ENCODE data around the gene DBX1. TPM values are rescaled to one million over a fixed set of nuclear protein-coding genes. Genes with fewer than 3 reads are reported as not detected.

Gene DBX1
- total RNA-seq, 1 donor from 2014 or later: 0.29 TPM

DNA sequence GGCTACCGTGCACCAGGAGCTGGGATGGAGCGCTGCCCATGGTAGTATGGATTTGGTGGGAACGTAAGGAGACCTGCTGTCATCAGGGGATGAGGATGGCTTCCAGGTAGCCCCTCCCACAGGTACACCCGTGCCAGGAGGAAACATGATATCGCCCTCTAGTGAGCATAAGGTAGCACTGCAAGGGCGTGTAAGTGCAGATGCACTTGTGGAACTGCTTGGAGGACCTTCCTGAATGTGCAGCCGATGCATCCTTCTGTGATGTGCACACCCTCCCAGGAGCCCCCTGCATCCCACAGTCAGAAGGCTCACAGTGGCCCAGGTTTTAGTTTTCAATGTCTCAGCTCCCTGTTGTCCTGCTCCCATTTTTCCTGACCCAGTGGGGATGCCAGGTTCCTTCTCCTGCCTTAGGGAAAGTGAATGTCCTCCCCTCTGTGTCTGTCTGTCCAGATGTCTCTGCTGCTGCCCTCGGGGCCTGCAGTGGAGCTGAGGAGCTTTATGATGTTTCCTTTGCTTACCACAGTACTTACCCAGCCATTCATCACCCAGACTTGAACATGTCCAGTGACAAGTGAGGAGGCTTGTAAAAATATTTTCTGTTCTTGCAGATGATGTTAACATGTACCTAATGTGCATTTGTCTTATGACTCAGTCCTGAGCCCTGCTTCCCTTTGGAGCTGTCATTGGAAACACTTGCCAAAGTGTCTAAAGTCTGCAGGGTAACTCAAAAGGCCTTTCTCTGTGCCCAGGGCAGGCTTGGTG lies 49.2 kb downstream of the DBX1 start:
- Mint-ChIP-seq H3K4me3 (ENCODE audit: unreplicated experiment) (no peak overlapping the region), H3K9me3 (ENCODE audit: unreplicated experiment) (peaks cover 8% of the 10 kb centered on the region), H3K27ac (ENCODE audit: unreplicated experiment) (no peak overlapping the region), H3K36me3 (ENCODE audit: unreplicated experiment) (peaks cover 5% of the 10 kb centered on the region), H3K4me1 (ENCODE audit: low read depth, unreplicated experiment) (peaks cover 5% of the 10 kb centered on the region), H3K27me3 (ENCODE audit: unreplicated experiment) (peaks cover 1% of the 10 kb centered on the region)
- TF ChIP-seq CTCF (IDR thresholded peaks at IDR 0.05; ENCODE audit: partially characterized antibody, unreplicated experiment): peak; percentile 92
- peak; percentile 43 for DNase-seq

- no peak for TF ChIP-seq CTCF (IDR thresholded peaks at IDR 0.05; ENCODE audit: partially characterized antibody, unreplicated experiment)
- Mint-ChIP-seq H3K9me3 (ENCODE audit: unreplicated experiment) (peaks cover 10% of the 10 kb centered on the region), H3K4me3 (ENCODE audit: unreplicated experiment) (no peak overlapping the region), H3K27ac (ENCODE audit: unreplicated experiment) (no peak overlapping the region), H3K36me3 (ENCODE audit: unreplicated experiment) (peaks cover 4% of the 10 kb centered on the region), H3K27me3 (ENCODE audit: unreplicated experiment) (peaks cover 2% of the 10 kb centered on the region), H3K4me1 (ENCODE audit: low read depth, unreplicated experiment) (peaks cover 3% of the 10 kb centered on the region)
- DNase-seq: no peak
These were observed 50.4 kb downstream of the DBX1 start for GRCh38 chr11:20109731-20110445.

Other genes starting within 250 kb of the DBX1 start
- 6.2 TPM for gene HTATIP2, start 203.2 kb upstream of the DBX1 start, total RNA-seq (ENCODE audit: unreplicated experiment)
- 11.2 TPM for gene PRMT3, start 227.2 kb upstream of the DBX1 start, total RNA-seq (ENCODE audit: unreplicated experiment)

All from glutamatergic neuron (in vitro differentiated cells).